Fibroblast of lung (primary cell): ENCODE results near the gene ITGA5. TPM values are rescaled to one million over a fixed set of nuclear protein-coding genes. Genes with fewer than 3 reads are reported as not detected.

Source experiments
- DNase-seq, 2 donors: peaks; one replicate each; pipeline versions ENCODE4 v3.0.0 to v3.0.0-alpha.2; 2010; ENCODE audit warnings: low read depth in 2 of 2
- H2AFZ ChIP-seq: 2 replicates; pipeline ENCODE4 v1.5.1; 2012; ENCODE audit warnings: low read length, control low read depth, inconsistent platforms
- H3K27ac ChIP-seq: 2 replicates; pipeline ENCODE4 v1.5.1; 2011; ENCODE audit warnings: low read length, control low read depth; ENCODE audit not compliant: insufficient read depth
- H3K27me3 ChIP-seq: 2 replicates; pipeline ENCODE4 v1.5.1; 2011; ENCODE audit warnings: mild to moderate bottlenecking, low read length; ENCODE audit not compliant: control insufficient read depth, insufficient read depth
- H3K36me3 ChIP-seq: 2 replicates; pipeline ENCODE4 v1.5.1; 2011; ENCODE audit warnings: low read length; ENCODE audit not compliant: control insufficient read depth, insufficient read depth
- H3K4me1 ChIP-seq: 2 replicates; pipeline ENCODE4 v1.5.1; 2011; ENCODE audit warnings: low read length; ENCODE audit not compliant: control insufficient read depth, insufficient read depth; ENCODE audit errors: extremely low read depth
- H3K4me2 ChIP-seq: 2 replicates; pipeline ENCODE4 v1.5.1; 2011; ENCODE audit warnings: low read length, control low read depth; ENCODE audit not compliant: insufficient read depth; ENCODE audit errors: extremely low read depth
- H3K4me3 ChIP-seq, 4 experiments: fragments of 200-600 bp in 1 of 4; sonication (generic) in 1 of 4; replicated peaks in 1 of 4; 2 replicates each; pipeline ENCODE4 v1.5.1; 2011 to 2016; ENCODE audit warnings: low read length in 4 of 4, low read depth in 3 of 4, mild to moderate bottlenecking in 3 of 4, control low read depth in 2 of 4, inconsistent platforms in 1 of 4, mixed read lengths in 1 of 4; ENCODE audit not compliant: insufficient read depth in 1 of 4; ENCODE audit errors: control extremely low read depth in 1 of 4
- H3K79me2 ChIP-seq: 2 replicates; pipeline ENCODE4 v1.5.1; 2012; ENCODE audit warnings: mild to moderate bottlenecking, low read length, inconsistent platforms; ENCODE audit not compliant: control insufficient read depth, insufficient read depth
- H3K9ac ChIP-seq: 2 replicates; pipeline ENCODE4 v1.5.1; 2011; ENCODE audit warnings: mild to moderate bottlenecking, low read length, control low read depth; ENCODE audit not compliant: insufficient read depth
- H3K9me3 ChIP-seq: 2 replicates; pipeline ENCODE4 v1.5.1; 2012; ENCODE audit warnings: low read depth, low read length; ENCODE audit not compliant: control insufficient read depth, insufficient read depth
- H4K20me1 ChIP-seq: 2 replicates; pipeline ENCODE4 v1.5.1; 2011; ENCODE audit warnings: low read length; ENCODE audit not compliant: control insufficient read depth, insufficient read depth; ENCODE audit errors: extremely low read depth
- CTCF ChIP-seq, 2 donors: IDR thresholded peaks in 1 of 2; conservative IDR thresholded peaks in 1 of 2; 1 replicate in 1 of 2; 2 replicates in 1 of 2; pipeline ENCODE4 v1.5.1; 2011 to 2012; ENCODE audit warnings: low read length in 2 of 2, control low read depth in 1 of 2, inconsistent platforms in 1 of 2, low read depth in 1 of 2, mild to moderate bottlenecking in 1 of 2
- EZH2 ChIP-seq: IDR thresholded peaks from 2 replicates; pipeline ENCODE4 v1.5.1; 2012; ENCODE audit warnings: low read length, control low read depth, mild to moderate bottlenecking; ENCODE audit errors: missing control alignments
- polyA plus RNA-seq, 2 donors: library from polyadenylated mRNA; depleted of rRNA in 1 of 2; stranded (reverse) in 1 of 2; unstranded in 1 of 2; fragments of >200 nt; gene quantifications; 2 replicates each; pipeline ENCODE4 v1.2.1, GENCODE V29; 2011 to 2012; ENCODE audit warnings: missing spikeins in 1 of 2
- total RNA-seq: library from RNA; depleted of rRNA; stranded (reverse); fragments of >200 nt; gene quantifications from 2 replicates; pipeline ENCODE4 v1.2.1, GENCODE V29; 2014

ITGA5 gene
- total and polyA plus RNA-seq, 2 donors (not counting 1 experiment from before 2014, with no cell fraction given): 199 to 232 TPM

- H3K9me3 ChIP-seq: no peaks in the 10 kb centered on the region
- H3K4me1 ChIP-seq: peaks cover 9% of the 10 kb centered on the region
- no peaks in the 10 kb centered on the region for H4K20me1 ChIP-seq
- H2AFZ ChIP-seq: no peak overlapping the region
- TF ChIP-seq CTCF (conservative IDR thresholded peaks at IDR 0.05 in 1 of 2, IDR thresholded peaks at IDR 0.05 in 1 of 2; ENCODE audit: low read depth in 1 of 2, low read length in 2 of 2) (no peak), EZH2 (no peak)
- no peaks in the 10 kb centered on the region for H3K27me3 ChIP-seq
- DNase-seq: peak; percentile 82 to 88
- H3K9ac ChIP-seq: no peak overlapping the region
- H3K79me2 ChIP-seq: no peaks in the 10 kb centered on the region
- no peak overlapping the region for H3K4me3 ChIP-seq
- H3K27ac ChIP-seq: peak overlapping the region; percentile 78
- no peaks in the 10 kb centered on the region for H3K36me3 ChIP-seq
- H3K4me2 ChIP-seq: no peak overlapping the region
These were observed 35.9 kb downstream of the ITGA5 start for GRCh38 chr12:54383041-54383609.

- no peak overlapping the region for H2AFZ ChIP-seq
- no peaks in the 10 kb centered on the region for H3K9me3 ChIP-seq
- no peak overlapping the region for H3K4me3 ChIP-seq
- H3K79me2 ChIP-seq: no peaks in the 10 kb centered on the region
- peaks cover 9% of the 10 kb centered on the region for H3K4me1 ChIP-seq
- H3K4me2 ChIP-seq: no peak overlapping the region
- no peaks in the 10 kb centered on the region for H4K20me1 ChIP-seq
- no peak overlapping the region for H3K9ac ChIP-seq
- H3K27me3 ChIP-seq: no peaks in the 10 kb centered on the region
- TF ChIP-seq EZH2 (no peak), CTCF (conservative IDR thresholded peaks at IDR 0.05 in 1 of 2, IDR thresholded peaks at IDR 0.05 in 1 of 2; ENCODE audit: low read depth in 1 of 2, low read length in 2 of 2) (no peak)
- no peak overlapping the region for H3K27ac ChIP-seq
- no peak for DNase-seq
- H3K36me3 ChIP-seq: no peaks in the 10 kb centered on the region
These were observed 37.9 kb downstream of the ITGA5 start for GRCh38 chr12:54381136-54381535.

- no peaks in the 10 kb centered on the region for H3K36me3 ChIP-seq
- H3K27ac ChIP-seq: peak overlapping the region; percentile 39
- peaks cover 9% of the 10 kb centered on the region for H3K4me1 ChIP-seq
- H3K9ac ChIP-seq: peak overlapping the region; percentile 1
- H2AFZ ChIP-seq: peak overlapping the region; percentile 58
- H3K9me3 ChIP-seq: no peaks in the 10 kb centered on the region
- H3K4me2 ChIP-seq: peak overlapping the region; percentile 90
- TF ChIP-seq EZH2: no peak
- peak; percentile 100 for TF ChIP-seq CTCF (conservative IDR thresholded peaks at IDR 0.05 in 1 of 2, IDR thresholded peaks at IDR 0.05 in 1 of 2; ENCODE audit: low read depth in 1 of 2, low read length in 2 of 2)
- peak; percentile 74 to 81 for DNase-seq
- H3K27me3 ChIP-seq: no peaks in the 10 kb centered on the region
- H4K20me1 ChIP-seq: no peaks in the 10 kb centered on the region
- no peaks in the 10 kb centered on the region for H3K79me2 ChIP-seq
- H3K4me3 ChIP-seq: peak overlapping the region; percentile 50 to 61 (median 56)
These were observed 39.5 kb downstream of the ITGA5 start for GRCh38 chr12:54379398-54380201.
